SH-SY5Y (cell line): Measurements from ENCODE around the gene HK2.

Experiments used
- GATA2 ChIP-seq: IDR thresholded peaks from 2 replicates; pipeline ENCODE4 v1.6.1; 2011; ENCODE audit warnings: mild to moderate bottlenecking, low read depth, low read length
- GATA3 ChIP-seq: IDR thresholded peaks from 2 replicates; pipeline ENCODE4 v1.6.1; 2011; ENCODE audit warnings: low read depth, mild to moderate bottlenecking, low read length, moderate library complexity

DNA sequence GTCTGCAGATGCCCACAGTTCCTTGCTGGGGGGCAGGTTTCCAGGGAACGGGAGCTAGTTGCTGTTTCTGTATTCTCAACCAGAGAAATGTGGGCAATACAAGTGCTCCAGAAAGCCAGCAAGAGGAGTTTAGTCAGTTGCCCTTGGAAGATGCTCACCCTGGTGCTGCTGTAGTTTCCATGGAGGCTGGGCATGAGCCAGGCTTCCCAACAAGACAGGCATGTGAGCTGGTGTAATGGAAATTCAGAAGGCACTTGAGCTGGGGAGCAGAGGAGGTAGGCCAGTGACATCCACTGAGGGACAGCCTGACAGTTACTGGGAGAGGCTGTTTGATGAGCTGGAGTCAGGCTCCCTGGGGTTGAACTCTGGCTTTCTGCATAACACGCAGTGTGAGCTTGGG lies 7.7 kb downstream of the HK2 start:
- no peak for TF ChIP-seq GATA2
- TF ChIP-seq GATA3, result no peak
